CD4-positive, alpha-beta memory T cell (primary cell): ENCODE results near the gene S100A13. TPM values are rescaled to one million over a fixed set of nuclear protein-coding genes. Genes with fewer than 3 reads are reported as not detected.
"Not testable (repeated sequence)": the region's sequence is repeated elsewhere in the genome, so short reads cannot be mapped to it uniquely, and the experiment has no call there.

ENCODE experiments used
- CTCF ChIA-PET: fragments of 350-600 bp; sonication (Branson Sonifier 250); formaldehyde crosslinking; loops from one replicate; lab custom pipeline; 2021; ENCODE audit warnings: inconsistent platforms; ENCODE audit not compliant: partially characterized antibody; lab: Charles Lee
- POLR2A ChIA-PET: fragments of 350-600 bp; sonication (Branson Sonifier 250); formaldehyde crosslinking; loops from one replicate; lab custom pipeline; 2021; ENCODE audit not compliant: partially characterized antibody; lab: Charles Lee
- DNase-seq, 5 donors: peaks; one replicate each; pipeline versions ENCODE4 v3.0.0 to v3.0.0-alpha.2; 2020 to 2022; ENCODE audit warnings: mixed read lengths in 1 of 5
- H3K27ac ChIP-seq: one replicate; pipeline ENCODE4 v1.7.0; 2013; ENCODE audit warnings: low read depth, low read length
- H3K27me3 ChIP-seq: 2 replicates; pipeline ENCODE4 v1.7.0; 2013; ENCODE audit warnings: mild to moderate bottlenecking, low read length, moderate library complexity; ENCODE audit not compliant: insufficient read depth
- H3K36me3 ChIP-seq: 2 replicates; pipeline ENCODE4 v1.7.0; 2013; ENCODE audit warnings: mild to moderate bottlenecking, low read length, moderate library complexity; ENCODE audit not compliant: insufficient read depth
- H3K4me1 ChIP-seq: 2 replicates; pipeline ENCODE4 v1.7.0; 2013; ENCODE audit warnings: mild to moderate bottlenecking, low read length, moderate library complexity; ENCODE audit not compliant: insufficient read depth
- H3K4me3 ChIP-seq, 2 donors: one replicate each; pipeline ENCODE4 v1.7.0; 2013; ENCODE audit warnings: low read length in 2 of 2, mild to moderate bottlenecking in 1 of 2
- H3K9me3 ChIP-seq, 2 donors: one replicate each; pipeline ENCODE4 v1.7.0; 2013; ENCODE audit warnings: low read length in 2 of 2, control low read depth in 1 of 2; ENCODE audit not compliant: control insufficient read depth in 1 of 2
- H3K27ac Mint-ChIP-seq, 7 donors: one replicate each; pipeline ENCODE4 v1.8.0; 2020 to 2021; ENCODE audit warnings: mixed read lengths in 7 of 7, mild to moderate bottlenecking in 6 of 7, inconsistent platforms in 3 of 7, moderate library complexity in 3 of 7
- H3K27me3 Mint-ChIP-seq, 2 donors: one replicate each; pipeline ENCODE4 v1.8.0; 2020 to 2021; ENCODE audit warnings: mixed read lengths in 2 of 2
- H3K36me3 Mint-ChIP-seq, 2 donors: one replicate each; pipeline ENCODE4 v1.8.0; 2020 to 2021; ENCODE audit warnings: mixed read lengths in 2 of 2, inconsistent platforms in 1 of 2, mild to moderate bottlenecking in 1 of 2
- H3K4me1 Mint-ChIP-seq, 4 donors: one replicate each; pipeline ENCODE4 v1.8.0; 2020 to 2021; ENCODE audit warnings: mixed read lengths in 4 of 4, mild to moderate bottlenecking in 1 of 4
- H3K4me3 Mint-ChIP-seq, 8 donors: one replicate each; pipeline ENCODE4 v1.8.0; 2020 to 2021; ENCODE audit warnings: mixed read lengths in 8 of 8, mild to moderate bottlenecking in 7 of 8, moderate library complexity in 6 of 8, inconsistent platforms in 3 of 8
- H3K9me3 Mint-ChIP-seq, 8 donors: one replicate each; pipeline ENCODE4 v1.8.0; 2020 to 2021; ENCODE audit warnings: mixed read lengths in 8 of 8, mild to moderate bottlenecking in 5 of 8, inconsistent platforms in 3 of 8, moderate library complexity in 1 of 8
- intact Hi-C: fragments of 100-400 bp; cut with micrococcal nuclease; formaldehyde crosslinking; loops from one replicate; pipeline ENCODE4 v1.15.1; 2023
- polyA plus RNA-seq, 2 donors: library from polyadenylated mRNA; unstranded; fragments of 300-500 nt; fragmentation: Illumina TruSeq; gene quantifications; one replicate each; pipeline ENCODE4 v1.2.3, GENCODE V29; 2021
- total RNA-seq, 2 experiments: library from RNA; stranded (reverse); gene quantifications; one replicate each; pipeline ENCODE4 v1.2.3, GENCODE V29; 2021

S100A13 gene
- total and polyA plus RNA-seq, 4 experiments from 2014 or later = 0.56 to 5.2 (median 4.3) TPM; not detected in 1

DNA sequence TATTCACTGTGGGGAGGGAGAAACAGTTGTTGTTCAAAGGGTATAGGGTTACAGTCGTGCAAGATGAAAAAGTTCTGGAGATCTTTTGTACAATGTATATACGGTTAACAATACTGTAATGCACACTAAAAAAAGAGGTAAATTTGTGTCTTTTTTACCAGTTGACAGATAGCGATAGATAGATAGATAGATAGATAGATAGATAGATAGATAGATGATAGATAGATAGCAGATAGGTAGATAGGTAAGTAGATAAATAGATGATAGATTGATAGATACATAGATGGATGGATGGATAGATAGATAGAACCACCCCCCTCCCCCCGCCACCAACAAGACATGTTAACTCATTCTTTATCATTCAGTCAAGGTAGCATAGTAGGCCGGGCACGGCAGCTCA, 24.6 kb downstream of the S100A13 start:
- Histone ChIP-seq H3K4me3 (no peak overlapping the region), H3K36me3 (no peaks in the 10 kb centered on the region), H3K9me3 (no peaks in the 10 kb centered on the region), H3K27me3 (no peaks in the 10 kb centered on the region), H3K4me1 (peaks cover 7% of the 10 kb centered on the region), H3K27ac (no peak overlapping the region)
- Mint-ChIP-seq H3K4me3 (no peak overlapping the region), H3K27ac (no peak overlapping the region), H3K27me3 (no peaks in the 10 kb centered on the region), H3K9me3 (no peaks in the 10 kb centered on the region), H3K36me3 (no peaks in the 10 kb centered on the region), H3K4me1 (peaks cover 0 to 13% (median 3%) of the 10 kb centered on the region in 4 donors)
- POLR2A ChIA-PET = no interaction called here
- CTCF ChIA-PET = interaction anchor here (0.7 kb wide), 1 partner anchor 35 kb away, joined by 4 read pairs; no protein-coding TSS in a partner anchor
- DNase-seq = no peak
- intact Hi-C loops = no loop called here

DNA sequence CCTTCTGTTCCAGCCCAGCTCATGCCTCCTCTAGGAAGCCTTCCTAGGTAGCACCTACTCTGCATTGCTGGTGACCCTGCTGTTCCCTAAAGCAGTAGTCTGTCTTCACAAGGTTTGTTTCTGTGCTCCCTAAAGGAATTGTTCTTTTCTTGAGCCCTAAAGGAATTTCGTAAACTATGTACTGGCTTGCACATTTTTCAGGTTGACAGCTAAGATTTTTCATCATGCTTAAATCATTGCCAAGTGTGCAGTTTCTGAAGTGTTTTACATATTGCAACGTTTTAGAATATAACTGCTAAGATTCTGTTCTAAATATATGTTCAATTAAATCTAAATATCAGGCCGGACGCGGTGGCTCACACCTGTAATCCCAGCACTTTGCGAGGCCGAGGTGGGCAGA, 27.5 kb downstream of the S100A13 start:
- no peaks in the 10 kb centered on the region for H3K27me3 ChIP-seq
- Mint-ChIP-seq H3K27me3 (no peaks in the 10 kb centered on the region), H3K9me3 (no peaks in the 10 kb centered on the region), H3K36me3 (no peaks in the 10 kb centered on the region), H3K4me1 (peaks cover 0 to 16% (median 5%) of the 10 kb centered on the region in 4 donors), H3K4me3 (no peak overlapping the region), H3K27ac (no peak overlapping the region)
- ChIA-PET CTCF (no interaction called here), POLR2A (no interaction called here)
- intact Hi-C loops = no loop called here
- no peak overlapping the region for H3K27ac ChIP-seq
- peaks cover 7% of the 10 kb centered on the region for H3K4me1 ChIP-seq
- H3K4me3 ChIP-seq = no peak overlapping the region
- H3K36me3 ChIP-seq = no peaks in the 10 kb centered on the region
- no peak for DNase-seq
- no peaks in the 10 kb centered on the region for H3K9me3 ChIP-seq

DNA sequence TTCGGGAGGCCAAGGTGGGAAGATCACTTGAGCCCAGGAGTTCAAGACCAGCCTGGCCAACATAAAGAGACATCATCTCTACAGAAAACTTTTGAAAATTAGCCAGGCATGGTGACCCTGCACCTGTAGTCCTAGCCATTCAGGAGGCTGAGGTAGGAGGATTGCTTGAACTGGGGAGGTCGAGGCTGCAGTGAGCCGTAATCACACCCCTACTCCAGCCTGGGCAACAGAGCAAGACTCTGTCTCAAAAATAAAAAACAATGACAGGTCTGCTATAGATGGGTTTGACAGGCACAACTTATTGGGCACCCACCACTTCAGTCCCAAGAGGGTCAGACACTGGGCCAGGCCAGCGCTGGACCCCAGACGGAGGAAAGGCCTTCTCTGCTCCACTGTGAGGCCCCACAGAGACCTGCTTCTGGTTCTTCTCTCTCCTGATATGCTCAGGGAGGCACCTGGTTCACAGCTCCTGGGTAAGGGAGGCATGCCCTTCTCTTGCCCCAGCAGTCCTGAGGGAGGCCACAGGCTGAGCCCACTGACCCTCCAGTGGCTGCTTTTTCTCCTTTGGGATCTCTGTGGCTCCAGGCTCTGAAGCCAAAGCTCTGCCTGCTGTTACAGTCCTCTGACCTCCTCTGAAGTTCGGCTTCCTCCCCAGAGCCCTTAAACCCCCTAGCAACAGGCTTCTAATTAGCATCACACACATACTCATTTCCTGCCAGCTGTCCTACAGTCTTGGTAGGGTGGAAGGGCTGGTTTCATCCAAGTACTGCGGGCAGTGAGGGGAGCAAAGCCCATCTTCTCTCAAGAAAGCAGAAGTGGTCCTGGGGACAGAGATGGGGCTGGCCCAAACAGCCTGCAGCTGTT, 28.8 kb downstream of the S100A13 start:
- no peak for DNase-seq
- Histone ChIP-seq H3K27me3 (no peaks in the 10 kb centered on the region), H3K36me3 (no peaks in the 10 kb centered on the region), H3K9me3 (no peaks in the 10 kb centered on the region), H3K27ac (no peak overlapping the region), H3K4me1 (peaks cover 7% of the 10 kb centered on the region), H3K4me3 (no peak overlapping the region)
- H3K9me3 Mint-ChIP-seq = no peaks in the 10 kb centered on the region
- H3K36me3 Mint-ChIP-seq = no peaks in the 10 kb centered on the region
- H3K4me3 Mint-ChIP-seq = no peak overlapping the region
- POLR2A ChIA-PET = no interaction called here
- peak overlapping the region in 3 of 7 donors; percentile 56 to 88 (median 68) for H3K27ac Mint-ChIP-seq
- H3K4me1 Mint-ChIP-seq = peaks cover 0 to 16% (median 5%) of the 10 kb centered on the region in 4 donors
- H3K27me3 Mint-ChIP-seq = no peaks in the 10 kb centered on the region
- CTCF ChIA-PET = interaction anchor here (1.9 kb wide), 1 partner anchor 19 kb away, joined by 7 read pairs; no protein-coding TSS in a partner anchor
- intact Hi-C loops = no loop called here

DNA sequence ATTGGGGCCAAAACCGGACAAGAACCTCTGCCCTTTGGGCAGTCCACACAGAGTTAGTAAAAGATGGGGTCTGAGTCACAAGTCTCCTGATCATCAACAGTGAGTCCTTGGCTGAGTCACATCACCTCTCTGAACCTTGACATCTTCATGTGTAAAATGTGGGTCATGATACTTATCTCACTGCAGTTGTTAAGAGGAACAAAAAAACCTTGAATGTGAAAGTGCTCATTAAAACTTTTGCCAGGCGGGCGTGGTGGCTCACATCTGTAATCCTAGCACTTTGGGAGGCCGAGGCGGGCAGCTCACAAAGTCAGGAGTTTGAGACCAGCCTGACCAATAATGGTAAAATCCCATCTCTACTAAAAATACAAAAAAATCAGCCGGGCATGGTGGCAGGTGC, 30.1 kb downstream of the S100A13 start:
- no peak overlapping the region for H3K4me3 ChIP-seq
- intact Hi-C loops = no loop called here
- Mint-ChIP-seq H3K4me3 (no peak overlapping the region), H3K27me3 (no peaks in the 10 kb centered on the region), H3K9me3 (no peaks in the 10 kb centered on the region), H3K36me3 (no peaks in the 10 kb centered on the region), H3K27ac (peak overlapping the region in 4 of 7 donors; percentile 7 to 65 (median 18)), H3K4me1 (peaks cover 0 to 16% (median 4%) of the 10 kb centered on the region in 4 donors)
- CTCF ChIA-PET = interaction anchor here (1.9 kb wide), 1 partner anchor 20 kb away, joined by 7 read pairs; no protein-coding TSS in a partner anchor
- H3K4me1 ChIP-seq = peaks cover 7% of the 10 kb centered on the region
- no peak overlapping the region for H3K27ac ChIP-seq
- DNase-seq = no peak
- H3K9me3 ChIP-seq = no peaks in the 10 kb centered on the region
- no peaks in the 10 kb centered on the region for H3K27me3 ChIP-seq
- POLR2A ChIA-PET = no interaction called here
- H3K36me3 ChIP-seq = no peaks in the 10 kb centered on the region

GRCh38 chr1:153592748-153593147, 34.6 kb downstream of the S100A13 start:
- Histone ChIP-seq H3K27ac (no peak overlapping the region), H3K9me3 (no peaks in the 10 kb centered on the region), H3K4me3 (no peak overlapping the region), H3K4me1 (no peaks in the 10 kb centered on the region), H3K27me3 (no peaks in the 10 kb centered on the region), H3K36me3 (no peaks in the 10 kb centered on the region)
- intact Hi-C loops = no loop called here
- H3K4me3 Mint-ChIP-seq = no peak overlapping the region
- H3K27me3 Mint-ChIP-seq = no peaks in the 10 kb centered on the region
- no peaks in the 10 kb centered on the region for H3K9me3 Mint-ChIP-seq
- H3K27ac Mint-ChIP-seq = no peak overlapping the region
- DNase-seq = no peak
- no peaks in the 10 kb centered on the region for H3K36me3 Mint-ChIP-seq
- CTCF ChIA-PET = interaction anchor here (0.7 to 1.4 kb wide), 5 partner anchors 17 to 98 kb away, joined by 3 to 5 read pairs (median 4); partner anchors contain the start of gene S100A14
- POLR2A ChIA-PET = no interaction called here
- H3K4me1 Mint-ChIP-seq = peaks cover 0 to 3% (median 2%) of the 10 kb centered on the region in 4 donors

- H3K36me3 Mint-ChIP-seq = no peaks in the 10 kb centered on the region
- H3K4me3 ChIP-seq = no peak overlapping the region
- peaks cover 1 to 3% of the 10 kb centered on the region in 2 donors for H3K27me3 Mint-ChIP-seq
- intact Hi-C loops = no loop called here
- H3K27me3 ChIP-seq = no peaks in the 10 kb centered on the region
- POLR2A ChIA-PET = no interaction called here
- no peaks in the 10 kb centered on the region for H3K9me3 Mint-ChIP-seq
- CTCF ChIA-PET = interaction anchor here (1.3 to 1.4 kb wide), 2 partner anchors 11 to 30 kb away, joined by 3 to 4 read pairs; no protein-coding TSS in a partner anchor
- DNase-seq = no peak
- H3K27ac Mint-ChIP-seq = no peak overlapping the region
- no peaks in the 10 kb centered on the region for H3K36me3 ChIP-seq
- no peaks in the 10 kb centered on the region for H3K9me3 ChIP-seq
- H3K4me1 Mint-ChIP-seq = no peaks in the 10 kb centered on the region
- no peak overlapping the region for H3K4me3 Mint-ChIP-seq
- no peak overlapping the region for H3K27ac ChIP-seq
- no peaks in the 10 kb centered on the region for H3K4me1 ChIP-seq
These were observed 38.8 kb downstream of the S100A13 start for GRCh38 chr1:153588482-153588881.

DNA sequence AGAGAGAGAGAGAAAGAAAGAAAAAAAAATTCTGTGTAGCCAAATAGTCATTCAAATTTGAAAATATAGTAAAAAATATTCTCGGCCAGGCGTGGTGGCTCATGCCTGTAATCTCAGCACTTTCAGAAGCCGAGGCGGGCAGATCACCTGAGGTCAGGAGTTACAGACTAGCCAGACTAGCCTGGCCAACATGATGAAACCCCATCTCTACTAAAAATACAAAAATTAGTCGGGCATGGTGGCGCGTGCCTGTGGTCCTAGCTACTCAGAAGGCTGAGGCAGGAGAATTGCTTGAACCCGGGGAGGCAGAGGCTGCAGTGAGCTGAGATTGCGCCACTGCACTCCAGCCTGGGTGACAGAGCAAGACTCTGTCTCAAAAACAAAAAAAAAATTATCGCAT, 39.3 kb downstream of the S100A13 start:
- CTCF ChIA-PET = interaction anchor here (0.9 to 2.0 kb wide), 4 partner anchors 10 to 78 kb away, joined by 3 to 7 read pairs (median 4); no protein-coding TSS in a partner anchor
- H3K4me3 Mint-ChIP-seq = not testable (repeated sequence)

More for the DNA sequence above, 39.3 kb downstream of the S100A13 start:
- intact Hi-C loops, H3K4me1 Mint-ChIP-seq, H3K9me3 Mint-ChIP-seq, DNase-seq, POLR2A ChIA-PET, H3K27ac ChIP-seq, H3K4me3 ChIP-seq, H3K9me3 ChIP-seq, H3K27ac Mint-ChIP-seq, H3K27me3 Mint-ChIP-seq, H3K27me3 ChIP-seq, H3K36me3 Mint-ChIP-seq, H3K4me1 ChIP-seq, H3K36me3 ChIP-seq: not testable (repeated sequence)
